HCT116 (cell line): ENCODE data around the gene TMEM86B. TPM values are rescaled to one million over a fixed set of nuclear protein-coding genes. Genes with fewer than 3 reads are reported as not detected.

ENCODE experiments used
- ATAC-seq: fragments of 200-7000 bp; cut with Tn5 transposase; 2 replicates; pipeline ENCODE4 v1.9.1; 2020; ENCODE audit warnings: mild to moderate bottlenecking, moderate library complexity
- BruUV-seq: library from RNA; stranded (reverse); fragments of 400-500 nt; replicated peaks from 2 replicates; lab custom pipeline; 2021; lab: Mats Ljungman, UMichigan
- CTCF ChIA-PET: fragments of 300-600 bp; sonication (Branson Sonifier 250); formaldehyde crosslinking; loops from one replicate; lab custom pipeline; 2021; ENCODE audit warnings: antibody characterized with exemption; lab: Charles Lee
- POLR2A ChIA-PET: fragments of 300-600, 350-600 bp; sonication (Branson Sonifier 250); formaldehyde crosslinking; loops from one replicate; lab custom pipeline; 2021; ENCODE audit warnings: antibody characterized with exemption; lab: Charles Lee
- RAD21 ChIA-PET, 2 experiments: fragments of 300-600 bp; sonication (Branson Sonifier 250); formaldehyde crosslinking; loops; one replicate each; lab custom pipeline; 2023; ENCODE audit warnings: low total read pairs in 2 of 2; ENCODE audit not compliant: uncharacterized antibody in 2 of 2, unreplicated experiment in 2 of 2, low non-redundant PET in 1 of 2; lab: Charles Lee
- DNase-seq: peaks from one replicate; pipeline ENCODE4 v3.0.0-alpha.2; 2010; ENCODE audit warnings: low read depth, low spot score
- H2AFZ ChIP-seq: fragments of 200-600 bp; shearing (Covaris generic), sonication (generic); 2 replicates; pipeline ENCODE4 v1.6.1; 2017; ENCODE audit warnings: low read depth, mixed run types, mixed read lengths, antibody characterized with exemption, low read length; ENCODE audit not compliant: poor library complexity, severe bottlenecking
- H3K27ac ChIP-seq: 2 replicates; pipeline ENCODE4 v1.5.1; 2012; ENCODE audit warnings: low read depth, low read length
- H3K27me3 ChIP-seq: fragments of 200-600 bp; sonication (generic); 2 replicates; pipeline ENCODE4 v1.6.1; 2016; ENCODE audit warnings: mixed run types, low read length, mixed read lengths; ENCODE audit not compliant: insufficient read depth
- H3K36me3 ChIP-seq, 2 experiments: fragments of 200-500 bp in 1 of 2; fragments of 200-600 bp in 1 of 2; sonication (Bioruptor generic) in 1 of 2; sonication (generic) in 1 of 2; 2 replicates each; pipeline versions ENCODE4 v1.5.1 to v1.6.1; 2014 to 2016; ENCODE audit warnings: low read length in 2 of 2, inconsistent platforms in 1 of 2, mixed read lengths in 1 of 2, mixed run types in 1 of 2; ENCODE audit not compliant: insufficient read depth in 2 of 2, control insufficient read depth in 1 of 2
- H3K4me1 ChIP-seq, 2 experiments: fragments of 200-600 bp in 1 of 2; sonication (generic) in 1 of 2; 2 replicates each; pipeline versions ENCODE4 v1.5.1 to v1.6.1; 2012 to 2017; ENCODE audit warnings: low read length in 2 of 2, inconsistent platforms in 1 of 2, mild to moderate bottlenecking in 1 of 2, mixed read lengths in 1 of 2, mixed run types in 1 of 2, moderate library complexity in 1 of 2; ENCODE audit not compliant: insufficient read depth in 2 of 2, control insufficient read depth in 1 of 2
- H3K4me2 ChIP-seq: fragments of 200-600 bp; sonication (generic); 2 replicates; pipeline ENCODE4 v1.6.1; 2017; ENCODE audit warnings: mixed run types, low read length, mixed read lengths
- H3K4me3 ChIP-seq, 2 experiments: fragments of 200-600 bp in 1 of 2; sonication (generic) in 1 of 2; replicated peaks in 1 of 2; 2 replicates each; pipeline ENCODE4 v1.5.1; 2011 to 2016; ENCODE audit warnings: low read length in 2 of 2, control low read depth in 1 of 2, low read depth in 1 of 2, mild to moderate bottlenecking in 1 of 2, mixed read lengths in 1 of 2, mixed run types in 1 of 2
- H3K79me2 ChIP-seq: fragments of 200-600 bp; sonication (generic); 2 replicates; pipeline ENCODE4 v1.6.1; 2017; ENCODE audit warnings: mild to moderate bottlenecking, mixed run types, low read length, moderate library complexity, mixed read lengths; ENCODE audit not compliant: insufficient read depth
- H3K9ac ChIP-seq: fragments of 200-600 bp; sonication (generic); 2 replicates; pipeline ENCODE4 v1.6.1; 2016; ENCODE audit warnings: low read length, mixed read lengths
- H3K9me2 ChIP-seq: fragments of 200-600 bp; sonication (generic), shearing (Covaris generic); 2 replicates; pipeline ENCODE4 v1.6.1; 2017; ENCODE audit warnings: mixed run types, mild to moderate bottlenecking, moderate library complexity; ENCODE audit not compliant: insufficient read depth
- H3K9me3 ChIP-seq, 2 experiments: fragments of 200-500 bp in 1 of 2; fragments of 200-600 bp in 1 of 2; sonication (Bioruptor generic) in 1 of 2; sonication (generic) in 1 of 2; 2 replicates each; pipeline ENCODE4 v1.6.1; 2014 to 2017; ENCODE audit warnings: low read length in 2 of 2, mixed read lengths in 2 of 2, inconsistent platforms in 1 of 2, low read depth in 1 of 2, mild to moderate bottlenecking in 1 of 2, mixed run types in 1 of 2, moderate library complexity in 1 of 2; ENCODE audit not compliant: control insufficient read depth in 1 of 2, insufficient read depth in 1 of 2
- H4K20me1 ChIP-seq: fragments of 200-600 bp; sonication (generic), shearing (Covaris generic); 2 replicates; pipeline ENCODE4 v1.6.1; 2017; ENCODE audit warnings: mixed run types, mild to moderate bottlenecking, moderate library complexity; ENCODE audit not compliant: insufficient read depth
- EZH2 ChIP-seq: fragments of 200-600 bp; sonication (generic); IDR thresholded peaks from 2 replicates; pipeline ENCODE4 v1.6.1; 2017; ENCODE audit warnings: antibody characterized with exemption, mixed run types
- EZH2phosphoT487 ChIP-seq: fragments of 200-600 bp; IDR thresholded peaks from 2 replicates; pipeline ENCODE4 v1.6.1; 2018; ENCODE audit warnings: antibody characterized with exemption, borderline replicate concordance
- SIN3A ChIP-seq: IDR thresholded peaks from 2 replicates; pipeline ENCODE4 v1.6.1; 2012; ENCODE audit warnings: low read depth
- YY1 ChIP-seq: IDR thresholded peaks from 2 replicates; pipeline ENCODE4 v1.6.1; 2011; ENCODE audit warnings: low read length, low read depth, moderate library complexity, mild to moderate bottlenecking; ENCODE audit not compliant: insufficient replicate concordance; ENCODE audit errors: extremely low read depth
- ZFX ChIP-seq: fragments of 450-650 bp; IDR thresholded peaks from 2 replicates; pipeline ENCODE4 v1.6.1; 2017
- ZNF274 ChIP-seq: fragments of 200-500 bp; sonication (Bioruptor generic); IDR thresholded peaks from 2 replicates; pipeline ENCODE4 v1.6.1; 2014; ENCODE audit warnings: mild to moderate bottlenecking, low read depth, low read length, inconsistent platforms
- intact Hi-C: fragments of 100-400 bp; cut with micrococcal nuclease; formaldehyde crosslinking; loops from 2 replicates; pipeline ENCODE4 v1.10.0; 2022
- total RNA-seq: library from RNA; stranded (reverse); gene quantifications from one replicate; pipeline ENCODE4 v1.2.1, GENCODE V29; 2021; ENCODE audit not compliant: unreplicated experiment

Gene TMEM86B
- total RNA-seq, 1 experiment from 2014 or later, result 10.6 TPM

GRCh38 chr19:55250262-55251036, 21.9 kb upstream of the TMEM86B start:
- Histone ChIP-seq H3K79me2 (peaks cover 95% of the 10 kb centered on the region), H3K36me3 (peaks cover 1 to 10% of the 10 kb centered on the region in 2 experiments; a peak in 3 of 4 replicates), H4K20me1 (no peaks in the 10 kb centered on the region), H3K27me3 (no peaks in the 10 kb centered on the region), H3K9me3 (no peaks in the 10 kb centered on the region), H3K27ac (no peak overlapping the region), H2AFZ (no peak overlapping the region), H3K4me2 (no peak overlapping the region), H3K4me3 (no peak overlapping the region), H3K4me1 (peaks cover 0 to 1% of the 10 kb centered on the region in 2 experiments; a peak in 1 of 4 replicates), H3K9ac (no peak overlapping the region), H3K9me2 (no peaks in the 10 kb centered on the region)
- CTCF ChIA-PET, result no interaction called here
- RAD21 ChIA-PET, result no interaction called here
- ATAC-seq (no peak), DNase-seq (no peak)
- intact Hi-C loops, result no loop called here
- TF ChIP-seq ZNF274 (no peak), SIN3A (no peak), YY1 (no peak)
- no TSS peak for BruUV-seq
- POLR2A ChIA-PET, result no interaction called here

DNA sequence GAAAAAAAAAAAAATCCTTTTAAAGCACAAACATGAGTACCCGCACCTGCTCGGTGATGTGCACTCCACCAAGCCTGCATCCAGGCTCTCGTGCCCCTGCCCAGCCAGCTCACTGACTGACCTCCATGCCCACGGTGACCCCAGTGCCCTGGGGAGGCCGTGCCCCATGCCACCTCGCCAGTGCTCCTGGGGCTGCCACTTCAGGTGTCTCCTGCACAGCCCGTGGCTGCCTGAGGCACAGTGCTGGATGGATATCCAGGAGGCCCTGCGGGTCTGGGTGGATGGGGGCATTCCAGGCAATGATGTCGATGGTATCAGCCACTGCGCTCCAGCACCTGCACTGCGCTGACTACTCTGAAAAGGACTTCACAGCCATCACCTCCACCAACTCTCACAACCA, 21.3 kb upstream of the TMEM86B start:
- no peak overlapping the region for H3K27ac ChIP-seq
- no peak overlapping the region for H3K9ac ChIP-seq
- intact Hi-C loops, result no loop called here
- no peak overlapping the region for H3K4me3 ChIP-seq
- POLR2A ChIA-PET, result interaction anchor here (1.9 kb wide), 1 partner anchor 9 kb away, joined by 4 read pairs; the partner anchor contains the start of gene PPP6R1
- no peaks in the 10 kb centered on the region for H3K9me3 ChIP-seq
- ATAC-seq (no peak), DNase-seq (no peak)
- H3K36me3 ChIP-seq, result peaks cover 2 to 11% of the 10 kb centered on the region in 2 experiments; a peak in 3 of 4 replicates
- RAD21 ChIA-PET, result no interaction called here
- H4K20me1 ChIP-seq, result no peaks in the 10 kb centered on the region
- no peaks in the 10 kb centered on the region for H3K9me2 ChIP-seq
- TF ChIP-seq EZH2 (no peak), EZH2phosphoT487 (no peak), SIN3A (no peak), ZFX (no peak)
- H3K79me2 ChIP-seq, result peaks cover 89% of the 10 kb centered on the region
- CTCF ChIA-PET, result no interaction called here
- H3K4me2 ChIP-seq, result no peak overlapping the region
- no peak overlapping the region for H2AFZ ChIP-seq
- BruUV-seq, result no TSS peak
- H3K4me1 ChIP-seq, result no peaks in the 10 kb centered on the region
- H3K27me3 ChIP-seq, result no peaks in the 10 kb centered on the region
